HAP-1 (cell line): Measurements from ENCODE around the gene SLC22A12.

Experiments
- DNase-seq, 2 experiments: peaks; one replicate each; pipeline ENCODE4 v3.0.0-alpha.2; 2016 to 2020; ENCODE audit warnings: low spot score in 2 of 2
- H3K27me3 ChIP-seq: fragments of 250-450 bp; sonication (Bioruptor Pico); 2 replicates; pipeline ENCODE4 v1.5.1; 2020; ENCODE audit warnings: low read depth, mild to moderate bottlenecking, moderate library complexity
- H3K36me3 ChIP-seq: fragments of 250-450 bp; sonication (Bioruptor Pico); replicated peaks from 2 replicates; pipeline ENCODE4 v1.5.1; 2020; ENCODE audit warnings: mild to moderate bottlenecking
- H3K4me1 ChIP-seq: fragments of 250-450 bp; sonication (Bioruptor Pico); 2 replicates; pipeline ENCODE4 v1.5.1; 2020; ENCODE audit warnings: mild to moderate bottlenecking
- H3K4me3 ChIP-seq: fragments of 250-450 bp; sonication (Bioruptor Pico); 2 replicates; pipeline ENCODE4 v1.5.1; 2020; ENCODE audit warnings: mild to moderate bottlenecking, moderate library complexity
- H3K9me3 ChIP-seq: fragments of 250-450 bp; sonication (Bioruptor Pico); 2 replicates; pipeline ENCODE4 v1.5.1; 2020; ENCODE audit warnings: mild to moderate bottlenecking, moderate library complexity
- in situ Hi-C: fragments of 300-500 bp; cut with MboI; formaldehyde crosslinking; loops from 3 replicates; pipeline ENCODE4 v1.14.3; 2020; ENCODE audit warnings: low sequenced_read_pairs, inconsistent platforms, mixed read lengths

SLC22A12 gene

GRCh38 chr11:64650923-64651523 is 60.0 kb downstream of the SLC22A12 start:
- no peaks in the 10 kb centered on the region for H3K36me3 ChIP-seq
- no peaks in the 10 kb centered on the region for H3K9me3 ChIP-seq
- DNase-seq = peak; percentile 34 to 47
- no peaks in the 10 kb centered on the region for H3K27me3 ChIP-seq
- no peaks in the 10 kb centered on the region for H3K4me1 ChIP-seq
- in situ Hi-C loops = no loop called here
- H3K4me3 ChIP-seq = no peak overlapping the region
